Stimulated activated CD4-positive, alpha-beta T cell treated with anti-CD3 and anti-CD28 coated beads, Interleukin-1b, Interleukin-23, amount 100 ng/mL, for 24 hours (primary cell): ENCODE measurements around the gene JADE2.

Source experiments
- DNase-seq, 4 experiments: peaks; one replicate each; pipeline ENCODE4 v3.0.0-alpha.2; 2020; ENCODE audit warnings: low read depth in 4 of 4, low spot score in 1 of 4

The JADE2 gene

DNA sequence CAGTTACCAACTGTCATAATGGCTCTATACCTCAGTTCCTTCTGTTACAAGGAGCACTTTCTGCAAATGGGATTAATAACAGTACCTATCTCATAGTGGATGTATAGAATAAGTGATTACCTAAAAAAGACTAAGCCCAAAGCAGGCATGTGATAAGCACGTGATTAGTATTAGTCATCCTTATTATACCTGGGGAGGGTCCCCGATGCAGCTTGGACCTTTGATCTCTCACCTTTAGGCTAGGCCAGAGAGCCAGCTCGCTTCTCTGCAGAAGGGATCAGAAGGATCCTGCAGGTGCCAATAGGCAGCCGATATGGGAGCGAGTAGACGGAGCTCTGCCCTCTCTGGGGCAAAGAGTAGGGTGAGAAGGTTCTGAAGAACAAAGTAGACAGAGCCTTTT is 4.0 kb downstream of the JADE2 start:
- no peak for DNase-seq

DNA sequence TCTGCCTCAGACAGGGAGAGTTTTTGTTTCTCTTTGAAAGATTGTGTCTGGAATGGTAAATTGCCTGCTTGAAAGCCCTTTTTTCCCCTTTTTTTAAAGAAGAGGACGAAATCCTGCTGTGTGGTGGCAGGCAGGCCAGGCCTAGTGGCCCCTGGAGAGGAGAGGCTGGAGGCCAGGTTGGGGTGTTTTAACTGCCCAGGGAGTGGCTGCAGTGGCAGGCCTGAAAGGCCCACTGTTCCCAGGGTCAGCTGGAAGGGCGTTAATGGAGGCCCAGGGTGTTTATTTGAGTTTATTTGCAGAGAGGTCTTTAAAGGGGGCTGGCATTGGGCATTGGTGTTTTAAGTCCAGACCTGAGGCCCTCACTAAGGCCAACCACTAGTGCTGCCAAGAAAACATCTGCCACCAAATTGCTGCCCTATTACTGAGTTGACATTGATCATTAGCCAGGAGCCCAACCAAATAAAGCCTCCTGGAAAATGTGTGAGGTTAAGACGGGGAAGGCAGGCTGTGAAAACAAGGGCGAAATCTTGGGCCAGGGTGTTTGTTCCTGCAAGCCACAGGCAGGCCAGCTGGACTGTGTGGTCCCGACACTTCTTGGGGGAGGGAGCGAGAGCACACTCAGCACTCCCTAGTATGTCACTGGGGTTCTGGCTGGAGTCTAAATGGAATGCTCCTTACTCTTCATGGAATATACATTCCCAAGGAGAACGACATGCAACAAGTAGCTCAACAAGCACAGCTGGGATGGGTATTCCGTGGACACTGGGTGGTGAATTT is 5.0 kb downstream of the JADE2 start:
- DNase-seq, result no peak

DNA sequence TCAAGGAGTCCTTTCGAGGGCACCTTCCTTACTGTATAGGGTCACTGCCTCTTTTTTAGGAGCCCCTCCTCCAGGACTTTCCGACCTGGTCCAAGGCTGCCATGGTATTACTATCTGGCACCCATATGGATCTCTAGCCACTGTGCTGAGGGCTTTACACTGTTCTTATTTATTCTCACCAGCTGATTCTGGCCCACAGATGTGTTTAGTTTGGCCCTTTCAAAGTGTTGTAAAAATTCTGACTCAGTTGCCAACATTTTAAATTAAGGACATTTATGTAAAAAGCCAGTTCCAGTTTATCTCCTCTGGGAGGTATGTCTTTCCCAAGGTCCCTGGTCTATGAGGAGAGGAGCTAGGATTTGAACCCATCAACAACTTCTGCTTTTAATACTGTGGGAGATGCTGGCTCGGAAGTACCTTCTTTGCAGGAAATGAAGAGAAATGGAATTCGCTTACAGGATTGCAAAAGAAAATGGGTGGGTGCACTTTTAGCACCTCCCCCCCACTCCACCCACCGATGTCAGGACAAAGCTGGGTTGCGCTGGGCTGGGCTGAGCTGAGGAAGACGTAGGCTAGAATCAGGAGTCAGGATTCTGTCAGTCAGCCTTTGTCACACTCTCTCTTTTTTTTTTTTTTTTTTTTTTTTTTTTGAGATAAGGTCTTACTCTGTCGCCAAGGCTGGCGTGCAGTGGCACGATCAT is 7.8 kb downstream of the JADE2 start:
- no peak for DNase-seq

DNA sequence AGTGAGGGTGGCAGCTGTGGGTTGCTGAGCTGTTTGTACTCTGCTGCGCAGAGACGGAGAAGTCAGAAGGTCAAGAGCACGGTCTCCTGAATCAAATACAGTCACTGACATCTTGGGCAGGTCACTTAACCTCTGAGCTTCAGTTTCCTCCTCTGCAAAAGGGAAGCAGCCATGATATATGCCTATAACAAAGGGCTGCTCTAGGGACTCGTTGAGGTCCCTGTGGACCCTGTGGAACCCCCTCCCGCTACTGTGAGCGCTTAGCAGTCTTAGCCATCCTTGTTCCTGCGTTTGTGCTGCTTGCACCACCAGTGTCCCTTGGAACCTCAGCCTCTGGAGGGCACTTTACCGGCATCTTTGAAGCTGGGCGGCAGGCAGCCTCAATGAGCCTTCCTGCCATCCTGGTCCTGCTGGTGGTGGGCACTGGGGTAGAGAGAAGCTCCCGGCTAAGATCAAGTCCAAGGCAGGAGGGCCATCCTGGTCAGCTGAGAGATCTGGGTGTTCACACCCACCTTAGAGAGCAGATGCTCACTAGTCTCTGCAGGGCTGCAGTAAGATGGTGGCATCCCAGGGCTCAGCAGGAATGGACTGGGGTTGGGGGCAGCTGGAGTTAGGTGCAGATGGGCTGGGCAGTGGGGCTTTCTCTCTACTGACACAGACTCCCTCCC is 8.7 kb downstream of the JADE2 start:
- no peak for DNase-seq

- DNase-seq, result no peak
Observed at GRCh38 chr5:134534726-134535110, 9.2 kb downstream of the JADE2 start.

GRCh38 chr5:134536876-134537275 is 11.4 kb downstream of the JADE2 start:
- DNase-seq, result no peak

DNA sequence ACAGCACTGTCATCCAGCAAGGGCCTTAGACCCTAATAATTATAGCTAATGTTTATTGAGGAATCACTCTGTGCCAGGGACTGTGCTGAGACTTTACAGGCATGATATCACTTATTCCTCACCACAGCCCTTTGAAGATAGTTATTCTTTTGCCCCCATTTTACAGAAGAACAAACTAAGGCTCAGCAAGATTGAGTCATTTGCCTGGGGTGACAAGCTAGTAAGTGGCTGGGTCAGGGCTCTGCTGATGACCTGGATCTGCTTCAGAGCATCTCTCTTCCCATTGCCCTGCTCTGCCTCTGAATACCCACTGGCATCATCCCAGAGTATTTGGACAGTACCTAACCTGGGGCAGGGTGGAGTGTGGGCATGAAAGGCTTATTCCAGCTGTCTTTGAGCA is 11.8 kb downstream of the JADE2 start:
- no peak for DNase-seq

DNA sequence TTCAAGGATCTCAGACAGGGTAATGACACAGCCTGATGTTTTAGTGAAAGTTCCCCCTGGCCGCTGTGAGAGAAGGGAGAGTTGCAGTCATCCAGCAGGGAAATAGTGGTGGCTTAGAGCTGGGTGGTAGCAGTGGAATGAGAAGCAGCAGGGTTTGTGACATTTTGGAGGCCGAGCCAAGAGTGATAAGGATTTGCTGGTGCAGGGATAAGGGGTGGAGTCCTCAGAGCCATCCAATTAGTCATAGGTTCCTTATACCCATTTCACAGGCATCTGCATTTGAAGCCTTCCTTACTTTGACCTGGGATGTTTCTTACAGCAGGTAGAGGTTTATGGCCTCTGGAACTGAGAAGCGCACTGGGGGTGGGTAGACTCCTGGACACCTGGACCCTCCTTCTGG is 12.8 kb downstream of the JADE2 start:
- DNase-seq, result no peak

- no peak for DNase-seq
Observed at GRCh38 chr5:134539732-134540131, 14.3 kb downstream of the JADE2 start.

- no peak for DNase-seq
Observed at GRCh38 chr5:134540747-134541733, 15.6 kb downstream of the JADE2 start.

DNA sequence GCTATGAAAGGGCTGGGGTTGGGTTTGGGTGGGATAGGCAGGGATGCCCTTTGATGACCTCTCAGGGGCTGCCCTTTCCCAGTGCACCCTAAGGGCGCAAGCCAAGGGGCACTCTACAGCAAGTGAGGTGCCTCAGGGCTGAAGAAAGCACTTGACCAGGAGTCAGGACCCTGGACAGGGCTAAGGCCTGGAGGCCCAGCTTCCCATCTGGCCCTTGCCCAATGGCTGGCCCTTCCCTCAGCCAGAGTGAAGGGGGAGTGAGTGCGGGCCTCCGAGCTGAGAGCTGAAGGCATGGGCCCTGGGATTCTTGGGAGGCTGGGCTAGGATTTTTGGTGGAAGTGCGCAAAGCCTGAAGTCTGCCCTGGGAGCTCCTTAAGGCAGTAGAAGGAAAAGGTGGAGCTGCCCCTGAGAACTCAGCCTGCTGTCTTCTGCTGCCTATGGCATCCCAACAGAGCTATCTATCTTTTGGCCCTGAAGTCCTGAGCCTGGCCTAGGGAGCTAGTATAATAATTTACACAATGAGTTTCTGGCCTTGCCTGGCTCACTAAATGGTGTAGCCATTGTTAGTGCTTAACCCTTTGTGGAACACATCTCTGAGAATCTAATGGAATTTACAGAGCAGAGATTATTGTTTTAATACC is 16.4 kb downstream of the JADE2 start:
- no peak for DNase-seq

- peak in 1 of 4 experiments; percentile 42 for DNase-seq
Observed at GRCh38 chr5:134543820-134544614, 18.5 kb downstream of the JADE2 start.

GRCh38 chr5:134545070-134545868 is 19.8 kb downstream of the JADE2 start:
- DNase-seq, result no peak

DNA sequence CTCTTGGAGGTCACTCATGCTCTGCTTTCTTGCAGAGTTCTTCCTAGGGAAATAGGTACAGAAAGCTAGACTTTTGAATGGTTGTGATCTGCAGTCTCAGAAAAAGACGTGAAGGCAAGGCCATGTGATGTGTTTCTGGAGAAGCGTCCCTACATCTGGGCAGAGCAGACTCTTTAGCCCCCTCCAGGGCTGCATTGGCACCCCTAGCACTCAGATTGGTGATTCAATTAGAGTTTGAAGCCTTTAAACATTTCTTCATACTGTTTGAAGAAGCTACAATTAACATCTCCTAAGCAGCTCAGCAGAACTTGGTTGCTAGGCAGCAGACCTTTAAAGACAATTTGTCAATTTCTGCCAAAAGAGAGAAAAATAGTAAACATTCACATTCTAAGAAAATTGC is 21.6 kb downstream of the JADE2 start:
- no peak for DNase-seq

DNA sequence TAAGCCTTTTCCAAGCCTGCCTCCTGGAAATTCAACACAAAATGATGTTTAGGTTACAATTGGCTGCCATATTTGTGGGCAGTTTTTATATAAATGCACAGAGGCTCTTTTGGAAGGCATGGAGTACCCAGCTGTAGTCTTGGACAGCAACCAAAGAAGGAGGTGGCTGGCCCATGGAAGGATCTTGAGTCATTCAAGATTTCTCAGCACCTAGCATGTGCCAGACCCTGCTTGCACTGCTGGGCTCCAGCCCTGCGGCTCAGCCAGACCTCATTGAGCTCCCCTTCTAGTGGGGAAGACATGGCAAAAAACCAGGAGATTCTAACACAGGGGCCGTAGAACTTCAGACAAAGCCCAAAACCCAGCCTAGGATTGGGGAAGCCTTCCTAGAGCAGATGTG is 22.1 kb downstream of the JADE2 start:
- DNase-seq, result no peak

- DNase-seq, result no peak
Observed at GRCh38 chr5:134547999-134548658, 22.7 kb downstream of the JADE2 start.

DNA sequence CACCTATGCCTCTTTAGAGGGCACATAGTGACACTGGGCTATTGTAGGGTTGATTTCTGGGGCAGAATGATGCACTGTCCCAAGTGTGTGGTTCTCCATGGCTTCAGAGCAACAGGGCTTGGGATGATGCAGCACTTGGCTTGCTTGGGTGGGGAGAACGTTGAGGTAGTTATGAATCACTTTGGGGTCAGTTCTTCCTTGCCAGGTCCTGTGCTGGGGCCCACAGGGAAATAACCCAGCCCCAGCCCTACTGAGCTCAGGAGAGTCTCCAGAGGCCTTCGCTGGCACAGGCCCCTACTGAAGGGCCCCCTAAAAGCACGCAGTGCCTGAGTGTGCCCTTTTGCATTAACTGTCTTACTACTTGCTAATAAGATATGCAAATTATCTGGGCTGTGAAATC is 24.2 kb downstream of the JADE2 start:
- DNase-seq, result no peak
